SK-N-SH treated with all-trans-retinoic acid at 6 μM for 48 hours (cell line): Measurements from ENCODE around the gene NNMT.

ENCODE experiments used
- ATAC-seq: fragments of 200-7000 bp; cut with Tn5 transposase; 3 replicates; pipeline ENCODE4 v1.9.1; 2020; ENCODE audit warnings: mild to moderate bottlenecking, moderate library complexity
- ARNTL ChIP-seq: fragments of 450-650 bp; formaldehyde crosslinking; IDR thresholded peaks from 2 replicates; pipeline ENCODE4 v1.5.0; 2020; ENCODE audit warnings: low read depth, mild to moderate bottlenecking, moderate library complexity, borderline replicate concordance
- BACH2 ChIP-seq: fragments of 250-450 bp; sonication (Bioruptor Pico); IDR thresholded peaks from 2 replicates; pipeline ENCODE4 v1.9.0; 2021; ENCODE audit warnings: mild to moderate bottlenecking, borderline replicate concordance
- CSDC2 ChIP-seq: fragments of 250-450 bp; sonication (Bioruptor Pico); IDR thresholded peaks from 2 replicates; pipeline ENCODE4 v1.5.0; 2020; ENCODE audit warnings: mild to moderate bottlenecking, moderate library complexity
- CSRNP3 ChIP-seq: fragments of 250-450 bp; sonication (Bioruptor Pico); IDR thresholded peaks from 2 replicates; pipeline ENCODE4 v1.5.1; 2021; ENCODE audit warnings: mild to moderate bottlenecking, moderate library complexity
- ESRRG ChIP-seq: fragments of 250-450 bp; sonication (Bioruptor Pico); IDR thresholded peaks from 2 replicates; pipeline ENCODE4 v1.6.1; 2021; ENCODE audit warnings: mild to moderate bottlenecking
- ISL1 ChIP-seq: fragments of 250-450 bp; sonication (Bioruptor Pico); IDR thresholded peaks from 2 replicates; pipeline ENCODE4 v2.1.2; 2022; ENCODE audit warnings: mild to moderate bottlenecking, moderate library complexity
- OSR1 ChIP-seq: fragments of 250-450 bp; sonication (Bioruptor Pico); IDR thresholded peaks from 2 replicates; pipeline ENCODE4 v1.8.0; 2022; ENCODE audit warnings: moderate library complexity, mild to moderate bottlenecking, inconsistent platforms
- PATZ1 ChIP-seq: fragments of 250-450 bp; sonication (Bioruptor Pico); IDR thresholded peaks from 2 replicates; pipeline ENCODE4 v1.8.0; 2020; ENCODE audit warnings: mild to moderate bottlenecking, moderate library complexity, borderline replicate concordance
- POU6F1 ChIP-seq: fragments of 250-450 bp; sonication (Bioruptor Pico); IDR thresholded peaks from 2 replicates; pipeline ENCODE4 v1.8.0; 2021; ENCODE audit warnings: low read depth, mild to moderate bottlenecking, moderate library complexity, borderline replicate concordance
- PPARA ChIP-seq: fragments of 250-450 bp; sonication (Bioruptor Pico); IDR thresholded peaks from 2 replicates; pipeline ENCODE4 v1.5.0; 2020; ENCODE audit warnings: mild to moderate bottlenecking, borderline replicate concordance
- RARB ChIP-seq: fragments of 250-450 bp; sonication (Bioruptor Pico); IDR thresholded peaks from 2 replicates; pipeline ENCODE4 v1.8.0; 2021; ENCODE audit warnings: mild to moderate bottlenecking, moderate library complexity
- SNAI2 ChIP-seq: fragments of 250-450 bp; sonication (Bioruptor Pico); IDR thresholded peaks from 2 replicates; pipeline ENCODE4 v1.5.0; 2020; ENCODE audit warnings: mild to moderate bottlenecking, moderate library complexity
- TCF4 ChIP-seq: fragments of 250-450 bp; sonication (Bioruptor Pico); IDR thresholded peaks from 2 replicates; pipeline ENCODE4 v1.8.0; 2021; ENCODE audit warnings: mild to moderate bottlenecking, moderate library complexity, borderline replicate concordance
- TOX ChIP-seq: fragments of 250-450 bp; sonication (Bioruptor Pico); IDR thresholded peaks from 2 replicates; pipeline ENCODE4 v1.8.0; 2021; ENCODE audit warnings: mild to moderate bottlenecking, moderate library complexity, borderline replicate concordance
- TSHZ2 ChIP-seq: fragments of 250-450 bp; sonication (Bioruptor Pico); IDR thresholded peaks from 2 replicates; pipeline ENCODE4 v1.5.0; 2020; ENCODE audit warnings: mild to moderate bottlenecking, moderate library complexity
- ZC3H10 ChIP-seq: fragments of 250-450 bp; sonication (Bioruptor Pico); IDR thresholded peaks from 2 replicates; pipeline ENCODE4 v1.5.1; 2021; ENCODE audit warnings: mild to moderate bottlenecking, moderate library complexity
- ZFP3 ChIP-seq: fragments of 250-450 bp; sonication (Bioruptor Pico); IDR thresholded peaks from 2 replicates; pipeline ENCODE4 v1.5.0; 2020; ENCODE audit warnings: mild to moderate bottlenecking, moderate library complexity
- ZFP30 ChIP-seq: fragments of 450-650 bp; formaldehyde crosslinking; IDR thresholded peaks from 2 replicates; pipeline ENCODE4 v1.5.0; 2022; ENCODE audit warnings: mild to moderate bottlenecking, moderate library complexity
- ZNF565 ChIP-seq: fragments of 450-650 bp; formaldehyde crosslinking; conservative IDR thresholded peaks from 2 replicates; pipeline ENCODE4 v1.5.0; 2020; ENCODE audit warnings: low read depth, mild to moderate bottlenecking, moderate library complexity
- ZNF70 ChIP-seq: fragments of 450-650 bp; formaldehyde crosslinking; IDR thresholded peaks from 2 replicates; pipeline ENCODE4 v1.5.0; 2020; ENCODE audit warnings: mild to moderate bottlenecking, moderate library complexity
- ZNF8 ChIP-seq: fragments of 450-650 bp; formaldehyde crosslinking; IDR thresholded peaks from 2 replicates; pipeline ENCODE4 v1.5.0; 2020; ENCODE audit warnings: mild to moderate bottlenecking, moderate library complexity

Gene NNMT

GRCh38 chr11:114301927-114302326, 5.7 kb downstream of the NNMT start:
- TF ChIP-seq RARB (no peak), ISL1 (no peak), CSDC2 (CRISPR knock-in tag) (no peak), OSR1 (no peak), TCF4 (CRISPR knock-in tag) (no peak), ZFP30 (CRISPR knock-in tag) (no peak), CSRNP3 (CRISPR knock-in tag) (no peak), BACH2 (no peak), ZFP3 (CRISPR knock-in tag) (no peak), ZNF565 (CRISPR knock-in tag) (no peak), TSHZ2 (no peak), SNAI2 (CRISPR knock-in tag) (no peak), PPARA (no peak), ZNF8 (CRISPR knock-in tag) (no peak)
- no peak for ATAC-seq

GRCh38 chr11:114302663-114303062, 6.5 kb downstream of the NNMT start:
- no peak for ATAC-seq
- no peak for TF ChIP-seq PATZ1 (CRISPR knock-in tag)
- no peak for TF ChIP-seq ZNF8 (CRISPR knock-in tag)
- TF ChIP-seq POU6F1 (CRISPR knock-in tag): no peak
- no peak for TF ChIP-seq CSRNP3 (CRISPR knock-in tag)
- TF ChIP-seq OSR1: no peak
- no peak for TF ChIP-seq ZNF70 (CRISPR knock-in tag)
- TF ChIP-seq ESRRG: no peak
- no peak for TF ChIP-seq SNAI2 (CRISPR knock-in tag)
- no peak for TF ChIP-seq TOX (CRISPR knock-in tag)
- TF ChIP-seq RARB: no peak
- no peak for TF ChIP-seq ZC3H10 (CRISPR knock-in tag)
- TF ChIP-seq TCF4 (CRISPR knock-in tag): no peak
- no peak for TF ChIP-seq BACH2

GRCh38 chr11:114304065-114304464, 7.9 kb downstream of the NNMT start:
- TF ChIP-seq ESRRG (no peak), ZFP30 (CRISPR knock-in tag) (no peak), SNAI2 (CRISPR knock-in tag) (no peak), ZNF70 (CRISPR knock-in tag) (no peak)
- TF ChIP-seq, all 23 proteins: peak for 0
- no peak for ATAC-seq

- TF ChIP-seq TCF4 (CRISPR knock-in tag): no peak
- TF ChIP-seq ZFP3 (CRISPR knock-in tag): no peak
- no peak for TF ChIP-seq ESRRG
- no peak for TF ChIP-seq CSDC2 (CRISPR knock-in tag)
- no peak for TF ChIP-seq ZNF70 (CRISPR knock-in tag)
- no peak for TF ChIP-seq ARNTL (CRISPR knock-in tag)
- TF ChIP-seq ISL1: no peak
- no peak for TF ChIP-seq TSHZ2
- TF ChIP-seq ZNF8 (CRISPR knock-in tag): no peak
- TF ChIP-seq OSR1: no peak
- TF ChIP-seq PPARA: no peak
- no peak for TF ChIP-seq BACH2
- ATAC-seq: no peak
Measured at GRCh38 chr11:114304969-114305368, 8.8 kb downstream of the NNMT start.
